Neural cell (in vitro differentiated cells): Measurements from ENCODE around the gene RPL35. TPM values are rescaled to one million over a fixed set of nuclear protein-coding genes. Genes with fewer than 3 reads are reported as not detected.

Source experiments
- H2AFZ ChIP-seq: fragments of 200-600, 300-800 bp; sonication (generic), shearing (Covaris generic); 2 replicates; pipeline ENCODE4 v1.6.0; 2014; ENCODE audit warnings: low read depth, mild to moderate bottlenecking, antibody characterized with exemption, low read length, moderate library complexity
- H3F3A ChIP-seq: fragments of 200-600 bp; shearing (Covaris generic); 2 replicates; pipeline ENCODE4 v1.6.1; 2016; ENCODE audit warnings: mild to moderate bottlenecking, moderate library complexity, mixed read lengths, antibody characterized with exemption, low read length; ENCODE audit not compliant: insufficient read depth, poor library complexity, severe bottlenecking
- H3K27ac ChIP-seq: fragments of 200-600, 300-800 bp; sonication (generic), shearing (Covaris generic); 2 replicates; pipeline ENCODE4 v1.5.1; 2014; ENCODE audit warnings: mild to moderate bottlenecking, low read length, moderate library complexity
- H3K27me3 ChIP-seq: fragments of 300-800, 200-600 bp; sonication (generic), shearing (Covaris generic); 2 replicates; pipeline ENCODE4 v1.6.0; 2014; ENCODE audit warnings: mild to moderate bottlenecking, low read depth, low read length, moderate library complexity; ENCODE audit not compliant: insufficient read depth
- H3K36me3 ChIP-seq: fragments of 300-800, 200-600 bp; sonication (generic), shearing (Covaris generic); 2 replicates; pipeline ENCODE4 v1.5.1; 2014; ENCODE audit warnings: mild to moderate bottlenecking, antibody characterized with exemption, low read length, moderate library complexity; ENCODE audit not compliant: insufficient read depth
- H3K4me2 ChIP-seq: fragments of 300-800, 200-600 bp; sonication (generic), shearing (Covaris generic); 2 replicates; pipeline ENCODE4 v1.6.0; 2014; ENCODE audit warnings: mild to moderate bottlenecking, low read length
- H3K4me3 ChIP-seq: fragments of 300-800, 200-600 bp; sonication (generic), shearing (Covaris generic); 2 replicates; pipeline ENCODE4 v1.5.1; 2014; ENCODE audit warnings: mild to moderate bottlenecking, low read length, moderate library complexity
- H3K79me2 ChIP-seq: fragments of 200-600 bp; shearing (Covaris generic); replicated peaks from 2 replicates; pipeline ENCODE4 v1.6.0; 2014; ENCODE audit warnings: mild to moderate bottlenecking, low read length, moderate library complexity; ENCODE audit not compliant: insufficient read depth
- H3K9ac ChIP-seq: fragments of 300-800, 200-600 bp; sonication (generic), shearing (Covaris generic); 2 replicates; pipeline ENCODE4 v1.6.1; 2016; ENCODE audit warnings: mild to moderate bottlenecking, low read length, mixed read lengths
- H3K9me2 ChIP-seq: fragments of 200-600 bp; shearing (Covaris generic); 2 replicates; pipeline ENCODE4 v1.6.1; 2016; ENCODE audit warnings: mild to moderate bottlenecking, low read length, mixed read lengths; ENCODE audit not compliant: insufficient read depth
- H3K9me3 ChIP-seq: fragments of 200-600, 300-800 bp; sonication (generic), shearing (Covaris generic); 2 replicates; pipeline ENCODE4 v1.6.1; 2016; ENCODE audit warnings: mild to moderate bottlenecking, mixed run types, low read length, moderate library complexity, mixed read lengths
- H4K20me1 ChIP-seq: fragments of 200-600 bp; shearing (Covaris generic); 2 replicates; pipeline ENCODE4 v1.6.1; 2016; ENCODE audit warnings: mild to moderate bottlenecking, mixed run types; ENCODE audit not compliant: insufficient read depth
- CTCF ChIP-seq: fragments of 450-650 bp; IDR thresholded peaks from 2 replicates; pipeline ENCODE4 v1.5.1; 2014; ENCODE audit warnings: antibody characterized with exemption, mild to moderate bottlenecking, moderate library complexity; ENCODE audit not compliant: poor library complexity, severe bottlenecking
- EP300 ChIP-seq: fragments of 450-650 bp; conservative IDR thresholded peaks from 2 replicates; pipeline ENCODE4 v1.6.1; 2014; ENCODE audit warnings: antibody characterized with exemption, mild to moderate bottlenecking, moderate library complexity; ENCODE audit not compliant: poor library complexity, severe bottlenecking
- EZH2 ChIP-seq: fragments of 200-600, 300-800 bp; shearing (Covaris generic), sonication (generic); IDR thresholded peaks from 2 replicates; pipeline ENCODE4 v1.6.1; 2014; ENCODE audit warnings: antibody characterized with exemption, low read length, borderline replicate concordance, mild to moderate bottlenecking; ENCODE audit not compliant: insufficient read depth, poor library complexity, severe bottlenecking
- MXI1 ChIP-seq: fragments of 450-650 bp; conservative IDR thresholded peaks from 2 replicates; pipeline ENCODE4 v1.6.1; 2014; ENCODE audit warnings: antibody characterized with exemption, mild to moderate bottlenecking; ENCODE audit not compliant: poor library complexity, severe bottlenecking
- POLR2AphosphoS5 ChIP-seq: IDR thresholded peaks from 2 replicates; pipeline ENCODE4 v1.6.1; 2012
- RAD21 ChIP-seq: fragments of 450-650 bp; conservative IDR thresholded peaks from 2 replicates; pipeline ENCODE4 v1.6.1; 2014; ENCODE audit warnings: antibody characterized with exemption, mild to moderate bottlenecking, moderate library complexity
- REST ChIP-seq: IDR thresholded peaks from 2 replicates; pipeline ENCODE4 v1.6.1; 2012; ENCODE audit warnings: borderline replicate concordance
- SMC3 ChIP-seq: fragments of 450-650 bp; conservative IDR thresholded peaks from 2 replicates; pipeline ENCODE4 v1.6.1; 2014; ENCODE audit warnings: antibody characterized with exemption, mild to moderate bottlenecking, moderate library complexity; ENCODE audit not compliant: poor library complexity
- TAF1 ChIP-seq: IDR thresholded peaks from 2 replicates; pipeline ENCODE4 v1.6.1; 2012; ENCODE audit warnings: low read depth
- polyA plus RNA-seq: library from polyadenylated mRNA; depleted of rRNA; stranded (reverse); fragments of >200 nt; gene quantifications from 2 replicates; pipeline ENCODE4 v1.2.3, GENCODE V29; 2014

RPL35 gene
- polyA plus RNA-seq, 1 donor from 2014 or later: 2,116 TPM

DNA sequence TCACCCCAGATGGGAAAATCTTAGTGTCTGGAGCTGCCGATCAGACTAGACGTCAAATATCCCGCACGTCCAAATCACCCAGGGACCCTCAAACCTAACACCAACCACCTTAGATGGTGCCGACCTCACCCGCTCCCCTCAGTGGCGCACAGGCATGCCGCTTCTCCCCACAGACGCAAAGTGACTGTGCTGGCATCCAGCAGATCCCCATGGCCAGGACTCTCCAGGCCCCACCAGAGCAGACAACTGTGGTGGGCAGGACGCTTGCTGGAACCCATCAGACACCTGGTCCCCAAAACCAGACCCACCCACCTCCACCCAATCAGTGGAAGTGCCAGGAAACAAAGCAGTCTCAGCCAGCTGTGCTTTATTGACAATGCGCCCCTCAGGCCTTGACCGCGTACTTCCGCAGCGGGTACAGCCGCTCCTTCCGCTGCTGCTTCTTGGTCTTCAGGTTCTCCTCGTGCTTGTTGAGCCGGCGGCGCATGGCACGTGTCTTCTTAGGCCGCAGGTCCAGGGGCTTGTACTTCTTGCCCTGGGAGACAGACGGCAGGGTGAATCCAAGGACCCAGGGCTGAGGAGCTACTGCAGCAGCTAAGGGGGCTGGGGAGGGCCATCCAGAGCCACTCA is 4.1 kb downstream of the RPL35 start:
- TF ChIP-seq MXI1 (no peak), RAD21 (no peak), POLR2AphosphoS5 (no peak), EZH2 (no peak), SMC3 (no peak), REST (no peak), CTCF (no peak), TAF1 (no peak), EP300 (no peak)
- H3K9ac ChIP-seq: no peak overlapping the region
- no peaks in the 10 kb centered on the region for H3K9me3 ChIP-seq
- H3F3A ChIP-seq: no peaks in the 10 kb centered on the region
- peaks cover 15% of the 10 kb centered on the region for H4K20me1 ChIP-seq
- H3K9me2 ChIP-seq: no peaks in the 10 kb centered on the region
- no peaks in the 10 kb centered on the region for H3K36me3 ChIP-seq
- no peak overlapping the region for H3K27ac ChIP-seq
- no peak overlapping the region for H3K4me3 ChIP-seq
- no peaks in the 10 kb centered on the region for H3K27me3 ChIP-seq
- H3K4me2 ChIP-seq: no peak overlapping the region
- peaks cover 9% of the 10 kb centered on the region for H3K79me2 ChIP-seq
- no peak overlapping the region for H2AFZ ChIP-seq

GRCh38 chr9:124855944-124856765 is 5.6 kb downstream of the RPL35 start:
- Histone ChIP-seq H4K20me1 (peaks cover 15% of the 10 kb centered on the region), H3K4me3 (no peak overlapping the region), H3K9ac (no peak overlapping the region), H3K27me3 (no peaks in the 10 kb centered on the region), H2AFZ (no peak overlapping the region), H3K27ac (no peak overlapping the region), H3K9me3 (no peaks in the 10 kb centered on the region), H3F3A (no peaks in the 10 kb centered on the region), H3K9me2 (no peaks in the 10 kb centered on the region), H3K79me2 (peaks cover 8% of the 10 kb centered on the region), H3K36me3 (no peaks in the 10 kb centered on the region), H3K4me2 (no peak overlapping the region)
- TF ChIP-seq POLR2AphosphoS5 (peak; percentile 6), REST (no peak)
